Panc1 (cell line): ENCODE measurements around the gene POU2AF1. TPM values are rescaled to one million over a fixed set of nuclear protein-coding genes. Genes with fewer than 3 reads are reported as not detected.

Experiments
- ATAC-seq: fragments of 200-7000 bp; cut with Tn5 transposase; 2 replicates; pipeline ENCODE4 v1.9.1; 2020; ENCODE audit warnings: mild to moderate bottlenecking, moderate library complexity
- BruUV-seq: library from RNA; stranded (reverse); fragments of 400-500 nt; replicated peaks from 2 replicates; lab custom pipeline; 2021; lab: Mats Ljungman, UMichigan
- CTCF ChIA-PET: fragments of 300-600 bp; sonication (Branson Sonifier 250); formaldehyde crosslinking; loops from one replicate; lab custom pipeline; 2022; ENCODE audit warnings: antibody characterized with exemption; lab: Charles Lee
- POLR2A ChIA-PET: fragments of 300-600 bp; sonication (Branson Sonifier 250); formaldehyde crosslinking; loops from one replicate; lab custom pipeline; 2022; ENCODE audit warnings: antibody characterized with exemption; lab: Charles Lee
- DNase-seq: peaks from one replicate; pipeline ENCODE4 v3.0.0-alpha.2; 2010; ENCODE audit warnings: low read depth, low spot score
- H3K27ac ChIP-seq: 2 replicates; pipeline ENCODE4 v1.5.1; 2011; ENCODE audit warnings: mild to moderate bottlenecking, low read length, inconsistent platforms
- H3K27me3 ChIP-seq: fragments of 200-500 bp; sonication (Bioruptor generic); 2 replicates; pipeline ENCODE4 v1.6.0; 2014; ENCODE audit warnings: low read length, inconsistent platforms; ENCODE audit not compliant: control insufficient read depth, insufficient read depth
- H3K36me3 ChIP-seq: fragments of 200-500 bp; sonication (Bioruptor generic); 2 replicates; pipeline ENCODE4 v1.5.1; 2014; ENCODE audit warnings: inconsistent platforms, mild to moderate bottlenecking, low read length, moderate library complexity; ENCODE audit not compliant: control insufficient read depth, insufficient read depth
- H3K4me1 ChIP-seq: 2 replicates; pipeline ENCODE4 v1.5.1; 2011; ENCODE audit warnings: inconsistent platforms, mild to moderate bottlenecking, low read length, moderate library complexity; ENCODE audit not compliant: control insufficient read depth, insufficient read depth
- H3K4me3 ChIP-seq, 2 experiments: 2 replicates each; pipeline ENCODE4 v1.5.1; 2011 to 2012; ENCODE audit warnings: low read depth in 2 of 2, low read length in 2 of 2, mild to moderate bottlenecking in 2 of 2, inconsistent platforms in 1 of 2, moderate library complexity in 1 of 2
- H3K9me3 ChIP-seq: fragments of 200-500 bp; sonication (Bioruptor generic); 2 replicates; pipeline ENCODE4 v1.5.1; 2014; ENCODE audit warnings: low read depth, mild to moderate bottlenecking, inconsistent platforms, low read length, moderate library complexity; ENCODE audit not compliant: control insufficient read depth, insufficient read depth
- POLR2AphosphoS5 ChIP-seq: IDR thresholded peaks from 2 replicates; pipeline ENCODE4 v1.6.1; 2012; ENCODE audit warnings: mild to moderate bottlenecking, low read depth, low read length, moderate library complexity
- SIN3A ChIP-seq: IDR thresholded peaks from 2 replicates; pipeline ENCODE4 v1.6.1; 2012; ENCODE audit warnings: low read depth, mild to moderate bottlenecking, low read length, moderate library complexity, borderline replicate concordance; ENCODE audit not compliant: insufficient read depth
- TCF7L2 ChIP-seq: IDR thresholded peaks from 2 replicates; pipeline ENCODE4 v1.6.1; 2011; ENCODE audit warnings: mild to moderate bottlenecking, low read depth, low read length, inconsistent platforms
- in situ Hi-C: cut with HindIII; loops from 2 replicates; pipeline ENCODE4 v1.10.0; 2016; ENCODE audit warnings: low sequenced_read_pairs, low pct_unique_long_range_greater_than_20kb
- intact Hi-C: fragments of 100-400 bp; cut with micrococcal nuclease; formaldehyde crosslinking; loops from one replicate; pipeline ENCODE4 v1.10.0; 2022; ENCODE audit not compliant: unreplicated experiment
- total RNA-seq: library from RNA; stranded (reverse); gene quantifications from one replicate; pipeline ENCODE4 v1.2.1, GENCODE V29; 2021; ENCODE audit not compliant: unreplicated experiment
- TF ChIP-seq, protein P1 (sequence below), 2 experiments: IDR thresholded peaks; 2 replicates each; pipeline ENCODE4 v1.6.1; 2011 to 2012; ENCODE audit warnings: low read depth in 2 of 2, control low read depth in 1 of 2, low read length in 1 of 2, mild to moderate bottlenecking in 1 of 2, moderate library complexity in 1 of 2; ENCODE audit not compliant: insufficient read depth in 1 of 2
- TF ChIP-seq, protein P2 (sequence below): fragments of 450-650 bp; IDR thresholded peaks from 2 replicates; pipeline ENCODE4 v1.5.1; 2017; ENCODE audit warnings: mild to moderate bottlenecking

Gene POU2AF1
- total RNA-seq, 1 experiment from 2014 or later, result 0.18 TPM

DNA sequence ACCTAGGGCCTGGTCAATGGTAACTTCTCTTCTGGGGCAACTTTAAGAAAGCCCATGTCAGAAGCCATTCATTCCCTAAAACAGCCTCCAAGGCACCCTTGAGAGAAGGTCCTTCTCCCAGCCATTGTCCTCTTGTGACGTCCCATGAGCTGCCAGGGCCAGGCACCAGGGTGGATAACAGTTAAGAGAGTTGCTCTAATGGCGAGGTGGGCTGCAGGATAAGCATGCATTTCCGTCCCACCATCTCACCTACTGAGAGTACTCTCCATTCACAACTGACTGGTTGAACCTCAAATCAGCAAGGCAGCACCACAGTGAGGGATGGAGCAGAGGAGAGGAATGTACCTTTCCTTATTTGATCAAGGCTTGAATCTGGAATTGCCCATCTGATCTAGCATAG is 14.6 kb downstream of the POU2AF1 start:
- H3K9me3 ChIP-seq, result no peaks in the 10 kb centered on the region
- no TSS peak for BruUV-seq
- ATAC-seq, result no peak
- H3K36me3 ChIP-seq, result no peaks in the 10 kb centered on the region
- POLR2A ChIA-PET, result no interaction called here
- H3K4me1 ChIP-seq, result no peaks in the 10 kb centered on the region
- H3K4me3 ChIP-seq, result no peak overlapping the region
- CTCF ChIA-PET, result no interaction called here
- H3K27me3 ChIP-seq, result no peaks in the 10 kb centered on the region
- intact Hi-C loops, result no loop called here
- no peak for DNase-seq
- in situ Hi-C loops, result no loop called here
- H3K27ac ChIP-seq, result no peak overlapping the region
- no peak for TF ChIP-seq TCF7L2

DNA sequence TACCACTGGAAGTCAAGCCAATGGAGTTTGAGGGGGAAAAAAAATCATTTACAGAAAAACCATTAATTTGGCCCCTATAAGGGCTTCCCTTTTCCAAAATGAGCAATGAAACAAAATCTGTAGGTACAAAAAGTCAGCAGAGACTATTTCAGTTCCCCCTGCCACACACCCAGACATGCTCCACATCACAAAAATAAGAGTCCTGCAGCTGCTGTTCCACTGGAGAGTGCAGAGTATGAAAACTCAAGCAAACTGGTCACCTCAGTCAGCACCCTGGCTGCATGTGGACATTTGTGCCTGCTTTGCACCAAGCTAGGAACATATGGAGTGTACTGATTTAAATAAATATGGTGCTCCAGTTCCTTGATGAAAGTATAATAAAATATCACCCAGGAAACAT is 15.1 kb downstream of the POU2AF1 start:
- Histone ChIP-seq H3K9me3 (no peaks in the 10 kb centered on the region), H3K36me3 (no peaks in the 10 kb centered on the region), H3K4me1 (no peaks in the 10 kb centered on the region), H3K27ac (no peak overlapping the region), H3K4me3 (no peak overlapping the region), H3K27me3 (no peaks in the 10 kb centered on the region)
- DNase-seq, result no peak
- in situ Hi-C loops (no loop called here), intact Hi-C loops (no loop called here)
- ATAC-seq, result no peak
- TF ChIP-seq SIN3A (no peak), TCF7L2 (no peak), POLR2AphosphoS5 (no peak)
- TF ChIP-seq, protein P1, sequence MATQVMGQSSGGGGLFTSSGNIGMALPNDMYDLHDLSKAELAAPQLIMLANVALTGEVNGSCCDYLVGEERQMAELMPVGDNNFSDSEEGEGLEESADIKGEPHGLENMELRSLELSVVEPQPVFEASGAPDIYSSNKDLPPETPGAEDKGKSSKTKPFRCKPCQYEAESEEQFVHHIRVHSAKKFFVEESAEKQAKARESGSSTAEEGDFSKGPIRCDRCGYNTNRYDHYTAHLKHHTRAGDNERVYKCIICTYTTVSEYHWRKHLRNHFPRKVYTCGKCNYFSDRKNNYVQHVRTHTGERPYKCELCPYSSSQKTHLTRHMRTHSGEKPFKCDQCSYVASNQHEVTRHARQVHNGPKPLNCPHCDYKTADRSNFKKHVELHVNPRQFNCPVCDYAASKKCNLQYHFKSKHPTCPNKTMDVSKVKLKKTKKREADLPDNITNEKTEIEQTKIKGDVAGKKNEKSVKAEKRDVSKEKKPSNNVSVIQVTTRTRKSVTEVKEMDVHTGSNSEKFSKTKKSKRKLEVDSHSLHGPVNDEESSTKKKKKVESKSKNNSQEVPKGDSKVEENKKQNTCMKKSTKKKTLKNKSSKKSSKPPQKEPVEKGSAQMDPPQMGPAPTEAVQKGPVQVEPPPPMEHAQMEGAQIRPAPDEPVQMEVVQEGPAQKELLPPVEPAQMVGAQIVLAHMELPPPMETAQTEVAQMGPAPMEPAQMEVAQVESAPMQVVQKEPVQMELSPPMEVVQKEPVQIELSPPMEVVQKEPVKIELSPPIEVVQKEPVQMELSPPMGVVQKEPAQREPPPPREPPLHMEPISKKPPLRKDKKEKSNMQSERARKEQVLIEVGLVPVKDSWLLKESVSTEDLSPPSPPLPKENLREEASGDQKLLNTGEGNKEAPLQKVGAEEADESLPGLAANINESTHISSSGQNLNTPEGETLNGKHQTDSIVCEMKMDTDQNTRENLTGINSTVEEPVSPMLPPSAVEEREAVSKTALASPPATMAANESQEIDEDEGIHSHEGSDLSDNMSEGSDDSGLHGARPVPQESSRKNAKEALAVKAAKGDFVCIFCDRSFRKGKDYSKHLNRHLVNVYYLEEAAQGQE (IDR thresholded peaks at IDR 0.05; ENCODE audit: insufficient read depth in 1 of 2, low read depth in 2 of 2, low read length in 1 of 2), result no peak
- TF ChIP-seq, protein P2, sequence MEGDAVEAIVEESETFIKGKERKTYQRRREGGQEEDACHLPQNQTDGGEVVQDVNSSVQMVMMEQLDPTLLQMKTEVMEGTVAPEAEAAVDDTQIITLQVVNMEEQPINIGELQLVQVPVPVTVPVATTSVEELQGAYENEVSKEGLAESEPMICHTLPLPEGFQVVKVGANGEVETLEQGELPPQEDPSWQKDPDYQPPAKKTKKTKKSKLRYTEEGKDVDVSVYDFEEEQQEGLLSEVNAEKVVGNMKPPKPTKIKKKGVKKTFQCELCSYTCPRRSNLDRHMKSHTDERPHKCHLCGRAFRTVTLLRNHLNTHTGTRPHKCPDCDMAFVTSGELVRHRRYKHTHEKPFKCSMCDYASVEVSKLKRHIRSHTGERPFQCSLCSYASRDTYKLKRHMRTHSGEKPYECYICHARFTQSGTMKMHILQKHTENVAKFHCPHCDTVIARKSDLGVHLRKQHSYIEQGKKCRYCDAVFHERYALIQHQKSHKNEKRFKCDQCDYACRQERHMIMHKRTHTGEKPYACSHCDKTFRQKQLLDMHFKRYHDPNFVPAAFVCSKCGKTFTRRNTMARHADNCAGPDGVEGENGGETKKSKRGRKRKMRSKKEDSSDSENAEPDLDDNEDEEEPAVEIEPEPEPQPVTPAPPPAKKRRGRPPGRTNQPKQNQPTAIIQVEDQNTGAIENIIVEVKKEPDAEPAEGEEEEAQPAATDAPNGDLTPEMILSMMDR, result no peak
- ChIA-PET CTCF (no interaction called here), POLR2A (no interaction called here)
- BruUV-seq, result no TSS peak

DNA sequence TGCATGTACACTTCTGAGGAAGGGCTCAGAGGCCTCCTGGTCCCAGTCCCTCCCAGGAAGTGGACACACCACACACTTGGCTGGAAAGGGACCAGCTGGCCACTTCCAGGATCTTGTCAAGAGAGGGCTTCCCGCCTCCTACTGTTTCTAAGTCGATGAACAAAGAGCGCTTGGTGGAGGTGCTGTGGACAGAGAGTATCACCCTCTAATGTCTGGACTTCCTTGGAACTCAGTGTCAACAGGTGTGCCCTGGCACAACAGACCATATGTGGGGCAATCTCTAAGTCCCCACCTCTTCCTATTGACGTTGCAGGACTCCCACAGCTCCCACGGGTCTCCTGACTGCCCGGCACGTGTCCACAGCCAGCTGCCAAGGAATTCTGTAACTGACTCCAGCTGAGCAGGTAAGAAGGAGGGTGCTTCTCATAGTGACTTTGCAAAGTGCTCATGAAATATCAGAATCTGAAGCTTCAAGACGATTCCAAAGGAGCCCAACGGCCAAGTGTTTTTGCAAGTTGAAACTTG is 16.1 kb downstream of the POU2AF1 start:
- in situ Hi-C loops, result no loop called here
- CTCF ChIA-PET, result no interaction called here
- no peak for ATAC-seq

More for the DNA sequence above, 16.1 kb downstream of the POU2AF1 start:
- Histone ChIP-seq H3K27me3 (no peaks in the 10 kb centered on the region), H3K27ac (no peak overlapping the region), H3K4me3 (no peak overlapping the region), H3K9me3 (no peaks in the 10 kb centered on the region), H3K36me3 (no peaks in the 10 kb centered on the region), H3K4me1 (no peaks in the 10 kb centered on the region)
- POLR2A ChIA-PET, result no interaction called here
- DNase-seq, result no peak
- BruUV-seq, result no TSS peak
- TF ChIP-seq, protein P2, result no peak
- no peak for TF ChIP-seq TCF7L2
- TF ChIP-seq POLR2AphosphoS5, result no peak
- TF ChIP-seq, protein P1 (IDR thresholded peaks at IDR 0.05; ENCODE audit: insufficient read depth in 1 of 2, low read depth in 2 of 2, low read length in 1 of 2), result no peak
- no peak for TF ChIP-seq SIN3A
- intact Hi-C loops, result no loop called here
